ENCODE measurements around the gene RTN4IP1. TPM values are rescaled to one million over a fixed set of nuclear protein-coding genes. Genes with fewer than 3 reads are reported as not detected.

The RTN4IP1 gene
- total RNA-seq, 1 experiment from 2014 or later = 12.5 TPM

- H3K79me2 ChIP-seq (ENCODE audit: insufficient read depth, low read length) = no peaks in the 10 kb centered on the region
- no peak overlapping the region for H2BK120ac ChIP-seq (ENCODE audit: low read depth, low read length, poor library complexity, severe bottlenecking)
- Mint-ChIP-seq H3K9me3 (no peaks in the 10 kb centered on the region), H3K4me1 (peaks cover 6 to 15% of the 10 kb centered on the region in 2 experiments; a peak in 3 of 4 replicates), H3K27me3 (ENCODE audit: low read depth) (no peaks in the 10 kb centered on the region), H3K27ac (no peak overlapping the region), H3K36me3 (ENCODE audit: insufficient read depth in 1 of 3, low read depth in 3 of 3) (no peaks in the 10 kb centered on the region), H3K4me3 (no peak overlapping the region)
- H4K91ac ChIP-seq (ENCODE audit: insufficient read length, low read depth, low read length) = no peak overlapping the region
- no peak overlapping the region for H3K9ac ChIP-seq (ENCODE audit: extremely low read depth, insufficient read length, low read length)
- no peak overlapping the region for H3K23ac ChIP-seq (ENCODE audit: insufficient read length, low read depth, low read length)
- H3K18ac ChIP-seq (ENCODE audit: insufficient read length, low read depth, low read length) = no peak overlapping the region
- no peak overlapping the region for H2BK15ac ChIP-seq (ENCODE audit: low read depth, low read length)
- no peak overlapping the region for H3K56ac ChIP-seq (ENCODE audit: insufficient read length, low read depth, low read length)
- H2BK20ac ChIP-seq (ENCODE audit: low read depth, low read length, poor library complexity, severe bottlenecking) = no peak overlapping the region
- H4K5ac ChIP-seq (ENCODE audit: insufficient read length, low read depth, low read length) = no peak overlapping the region
- H3K9me3 ChIP-seq (ENCODE audit: control insufficient read depth, low read depth, low read length) = no peaks in the 10 kb centered on the region
- no peak overlapping the region for H3K4me2 ChIP-seq (ENCODE audit: insufficient read depth, insufficient read length, low read length)
- H3K14ac ChIP-seq (ENCODE audit: insufficient read depth, low read length) = no peak overlapping the region
- no CpG with 5 or more reads among the region's 1 CpG for WGBS (ENCODE audit: extremely low coverage, insufficient read length, low lambda C conversion rate)
- H2AK5ac ChIP-seq (ENCODE audit: insufficient read length, low read length) = no peak overlapping the region
- H2BK5ac ChIP-seq (ENCODE audit: insufficient read length, low read length) = no peak overlapping the region
- H4K20me1 ChIP-seq (ENCODE audit: control insufficient read depth, insufficient read depth, insufficient read length) = no peaks in the 10 kb centered on the region
- H3T11ph ChIP-seq (ENCODE audit: low read length) = no peak overlapping the region
- no peaks in the 10 kb centered on the region for H3K79me1 ChIP-seq (ENCODE audit: insufficient read depth, low read depth, low read length, poor library complexity, severe bottlenecking)
- H3K4ac ChIP-seq (ENCODE audit: low read depth, low read length) = no peak overlapping the region
- H2BK12ac ChIP-seq (ENCODE audit: insufficient read length, low read depth, low read length) = no peak overlapping the region
- no peak overlapping the region for H3K27ac ChIP-seq (ENCODE audit: insufficient read length, low read depth, low read length)
- TF ChIP-seq CTCF (conservative IDR thresholded peaks at IDR 0.05) = no peak
- H4K8ac ChIP-seq (replicated peaks; ENCODE audit: insufficient read length, low read depth, low read length) = no peak overlapping the region
- H3K23me2 ChIP-seq (ENCODE audit: insufficient read length, low read depth, low read length, poor library complexity, severe bottlenecking) = no peaks in the 10 kb centered on the region
- no peak overlapping the region for H2AFZ ChIP-seq (ENCODE audit: low read length)
- no peaks in the 10 kb centered on the region for H3K27me3 ChIP-seq (ENCODE audit: insufficient read depth, low read length)
- DNase-seq = no peak
- no peaks in the 10 kb centered on the region; the same call in 1 of the 2 replicates for H3K4me1 ChIP-seq (ENCODE audit: insufficient read depth, low read length)
Observed at GRCh38 chr6:106530026-106530425, 99.3 kb downstream of the RTN4IP1 start.

All from H9 (cell line).